ENCODE data around the gene GPSM1.

Gene GPSM1

GRCh38 chr9:136363949-136364748, 36.8 kb downstream of the GPSM1 start:
- DNase-seq, result no peak

GRCh38 chr9:136364942-136365774, 37.8 kb downstream of the GPSM1 start:
- no peak for DNase-seq

- DNase-seq, result no peak
Observed at GRCh38 chr9:136365775-136366222, 38.5 kb downstream of the GPSM1 start.

GRCh38 chr9:136366826-136367225, 39.5 kb downstream of the GPSM1 start:
- no peak for DNase-seq

GRCh38 chr9:136367296-136368145, 40.2 kb downstream of the GPSM1 start:
- DNase-seq, result no peak

DNA sequence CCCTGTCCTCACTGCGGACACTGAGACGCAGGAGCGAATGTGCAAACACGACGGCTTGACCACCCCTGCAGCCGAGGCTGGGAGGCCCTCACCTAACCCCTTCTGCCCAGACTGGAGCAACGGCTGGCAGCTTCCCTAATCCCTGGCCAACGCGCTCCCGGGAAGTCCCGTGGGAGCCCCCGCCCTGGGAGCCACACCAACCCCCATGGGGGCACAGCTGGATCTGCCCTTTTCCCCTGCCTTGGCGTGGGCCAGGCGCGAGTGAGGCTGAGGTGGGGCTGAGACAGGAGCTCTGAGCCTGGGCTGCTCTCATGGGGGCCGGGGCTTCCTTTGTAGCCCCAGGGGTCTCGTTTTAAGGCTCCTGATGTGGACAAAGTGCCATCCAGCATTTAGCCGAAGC, 40.9 kb downstream of the GPSM1 start:
- no peak for DNase-seq

GRCh38 chr9:136370037-136370436, 42.7 kb downstream of the GPSM1 start:
- DNase-seq, result no peak

DNA sequence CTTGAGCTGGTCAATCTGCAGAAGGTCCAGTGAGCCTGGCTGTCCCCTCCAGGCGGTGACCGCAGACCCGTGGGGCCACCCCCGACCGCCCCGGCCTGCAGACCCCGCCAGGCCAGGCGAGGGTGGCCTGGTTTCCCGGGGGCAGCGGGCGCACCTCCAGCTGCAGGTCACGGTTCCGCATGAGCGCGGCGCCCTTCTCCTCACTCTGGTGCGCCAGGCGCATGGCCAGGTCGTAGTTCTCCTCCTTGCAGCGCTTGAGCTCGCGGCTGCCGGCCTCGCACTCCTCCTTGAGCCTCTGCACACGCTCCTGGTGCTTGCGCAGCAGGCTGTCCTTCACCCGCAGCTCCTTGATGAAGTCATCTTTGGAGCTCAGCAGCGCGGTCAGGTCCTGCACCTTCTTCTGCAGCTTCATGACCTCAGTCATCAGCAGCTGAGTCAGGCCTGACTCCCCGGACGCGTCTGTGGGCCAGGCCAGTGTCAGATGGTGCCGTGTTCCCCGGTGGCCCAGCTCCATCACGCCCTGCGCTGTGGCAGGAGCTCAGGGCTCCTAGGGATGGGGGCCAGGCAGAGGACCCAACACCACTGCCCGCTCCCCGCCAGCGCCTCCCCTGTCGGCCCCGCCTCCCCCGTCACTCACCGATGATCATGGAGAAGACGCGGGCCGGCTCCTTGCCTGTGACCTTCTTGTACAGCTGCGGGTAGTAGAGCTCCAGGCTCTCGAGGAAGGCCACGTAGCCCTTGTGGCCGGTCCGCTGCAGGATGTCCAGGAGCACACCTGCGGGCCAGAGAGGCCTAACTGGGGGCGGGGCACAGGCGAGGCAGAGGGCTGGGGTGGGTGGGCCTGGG, 43.6 kb downstream of the GPSM1 start:
- DNase-seq, result no peak

DNA sequence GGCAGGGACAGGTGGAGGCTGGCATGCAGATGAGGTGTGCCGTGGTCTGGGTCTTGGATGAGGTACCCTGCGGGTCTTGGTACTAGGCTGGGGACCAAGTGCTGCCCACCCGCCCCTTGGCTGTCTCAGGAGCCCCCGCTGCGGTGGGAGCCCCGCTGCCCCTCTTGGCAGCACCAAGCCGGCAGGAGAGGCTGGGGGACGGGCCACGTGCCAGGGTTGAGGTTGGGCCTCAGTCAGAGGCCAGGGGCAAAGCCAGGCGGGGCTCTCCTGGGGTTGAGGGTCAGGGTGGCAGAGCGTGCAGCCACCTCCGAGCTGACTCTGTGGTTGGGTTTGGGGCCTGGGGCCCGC, 44.2 kb downstream of the GPSM1 start:
- no peak for DNase-seq

GRCh38 chr9:136372006-136372405, 44.7 kb downstream of the GPSM1 start:
- DNase-seq, result no peak

GRCh38 chr9:136372561-136373299, 45.4 kb downstream of the GPSM1 start:
- DNase-seq, result no peak

- DNase-seq, result no peak
Observed at GRCh38 chr9:136373300-136374182, 46.2 kb downstream of the GPSM1 start, which contains the start of gene CARD9. Gene CARD9 (minus strand): TSS chr9:136373669. CDS start chr9:136372078, 1,591 bp downstream.

DNA sequence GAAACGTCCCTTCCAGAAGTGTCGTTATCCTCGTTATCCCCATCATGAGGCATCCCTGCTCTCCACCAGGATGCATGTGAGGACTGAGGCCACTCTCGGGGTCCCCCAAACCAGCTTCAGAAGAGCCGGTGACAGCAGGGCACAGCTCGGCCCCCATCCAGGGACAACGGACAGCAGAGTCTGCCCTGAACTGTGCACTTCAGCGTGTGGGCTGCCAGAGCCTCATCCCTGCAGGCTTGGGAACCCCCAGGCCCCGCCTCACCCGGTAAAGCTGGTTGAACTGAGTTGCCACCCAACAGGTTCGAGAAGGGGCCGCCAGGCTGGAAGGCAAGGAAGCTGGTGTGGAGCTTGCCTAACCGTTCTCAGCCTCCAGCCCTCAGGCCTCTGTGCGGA, 46.8 kb downstream of the GPSM1 start:
- DNase-seq, result no peak

DNA sequence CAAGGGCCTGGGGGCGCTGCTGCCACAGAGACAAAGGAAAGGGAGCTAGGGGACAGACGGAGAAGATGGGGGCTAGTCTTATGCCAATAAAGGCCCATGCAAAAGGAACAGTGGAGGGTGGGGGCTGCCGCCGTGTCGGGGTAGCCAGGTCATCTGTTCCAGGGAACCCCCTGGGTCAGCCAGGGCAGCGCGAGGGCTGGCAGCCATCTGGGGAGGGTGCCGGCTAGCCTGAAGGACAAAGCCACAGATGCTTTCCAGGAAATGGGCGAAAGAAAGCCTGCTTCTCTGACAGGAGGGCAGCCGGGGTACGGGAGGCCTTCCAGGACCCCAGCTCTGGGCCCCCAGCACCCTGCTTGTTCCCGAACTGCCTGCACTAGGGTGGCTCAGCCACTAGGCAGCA, 47.8 kb downstream of the GPSM1 start:
- no peak for DNase-seq

- DNase-seq, result no peak
Observed at GRCh38 chr9:136376457-136376856, 49.1 kb downstream of the GPSM1 start.

DNA sequence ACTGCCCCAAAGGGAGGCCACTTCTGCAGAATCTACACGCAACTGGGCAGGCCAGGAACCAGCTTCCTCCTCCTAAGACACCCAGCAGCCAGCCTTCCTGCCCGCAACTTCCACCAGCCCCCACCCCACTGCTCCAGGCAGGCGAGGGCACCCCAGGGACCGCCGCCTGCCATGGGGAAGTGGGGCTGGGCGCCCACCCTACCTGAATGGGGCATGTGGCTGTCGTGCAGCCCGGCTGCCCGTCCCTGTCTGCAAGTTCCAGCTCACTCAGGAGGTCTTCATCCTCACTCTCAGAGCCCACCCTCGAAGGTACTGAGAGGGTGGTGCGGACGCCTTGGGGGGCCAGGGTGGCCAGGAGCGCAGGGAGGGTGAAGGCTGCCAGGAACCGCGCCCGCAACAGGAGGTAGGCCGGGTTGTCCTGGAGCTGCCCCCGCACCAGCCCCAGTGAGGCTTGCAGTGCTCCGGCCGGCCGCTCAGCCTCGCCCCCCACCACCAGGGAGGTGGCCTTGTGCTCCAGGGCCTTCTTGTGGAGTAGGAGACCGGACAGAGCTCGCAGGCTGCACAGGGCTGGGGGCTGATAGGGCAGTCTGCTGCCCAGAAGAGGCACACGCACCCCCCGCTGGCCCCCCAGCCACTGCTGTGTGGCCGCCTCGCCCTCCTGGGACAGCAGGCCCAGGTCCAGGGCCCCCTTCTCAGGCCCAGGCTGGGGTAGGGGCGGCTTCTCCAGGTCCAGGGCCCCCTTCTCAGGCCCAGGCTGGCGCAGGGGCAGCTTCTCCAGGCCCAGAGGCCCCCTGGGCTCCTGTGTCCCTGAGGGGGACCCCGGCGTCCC, 50.2 kb downstream of the GPSM1 start:
- DNase-seq, result no peak

- no peak for DNase-seq
Observed at GRCh38 chr9:136378170-136379002, 51.0 kb downstream of the GPSM1 start.

DNA sequence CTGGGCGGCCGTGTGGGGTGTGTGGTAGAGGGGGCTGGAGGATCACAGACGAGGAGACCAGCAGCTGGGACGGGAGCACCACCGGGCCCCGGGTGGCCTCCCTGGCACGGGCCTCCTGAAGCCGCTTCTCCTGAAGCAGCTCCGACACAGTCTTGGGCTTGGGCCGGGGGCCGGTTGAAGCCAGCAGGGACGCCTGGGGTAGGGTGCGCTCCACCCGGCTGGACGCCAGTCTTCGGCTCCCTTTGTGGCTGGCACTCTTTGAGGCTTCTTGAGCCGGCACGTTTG, 51.6 kb downstream of the GPSM1 start:
- DNase-seq, result no peak

- DNase-seq, result no peak
Observed at GRCh38 chr9:136379401-136379800, 52.1 kb downstream of the GPSM1 start.
